ENCODE results near the gene ARMC3.
A peak's percentile ranks its signal among the peaks of the same experiment; 100 is the strongest.

The ARMC3 gene

DNA sequence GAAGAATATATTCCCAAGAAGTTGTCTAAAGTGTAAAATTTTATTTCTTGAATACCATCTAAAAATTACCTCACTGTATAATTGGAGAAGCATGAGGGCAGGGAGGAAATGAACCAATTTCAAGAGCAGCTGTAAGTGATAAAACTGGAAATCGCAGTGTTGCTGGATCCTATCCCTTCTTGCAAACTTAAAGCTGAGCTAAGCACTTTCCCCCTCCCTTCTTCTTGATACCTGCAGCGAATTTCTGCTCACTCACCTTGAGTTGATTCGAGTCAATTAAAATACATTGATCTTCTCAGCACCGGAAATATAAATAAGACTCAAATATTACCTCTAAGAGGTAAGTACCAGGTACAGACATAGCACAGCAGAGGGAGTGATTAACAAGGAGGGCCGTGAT lies 65.5 kb downstream of the ARMC3 start:
- no peak for DNase-seq (ENCODE audit: low read depth)

DNA sequence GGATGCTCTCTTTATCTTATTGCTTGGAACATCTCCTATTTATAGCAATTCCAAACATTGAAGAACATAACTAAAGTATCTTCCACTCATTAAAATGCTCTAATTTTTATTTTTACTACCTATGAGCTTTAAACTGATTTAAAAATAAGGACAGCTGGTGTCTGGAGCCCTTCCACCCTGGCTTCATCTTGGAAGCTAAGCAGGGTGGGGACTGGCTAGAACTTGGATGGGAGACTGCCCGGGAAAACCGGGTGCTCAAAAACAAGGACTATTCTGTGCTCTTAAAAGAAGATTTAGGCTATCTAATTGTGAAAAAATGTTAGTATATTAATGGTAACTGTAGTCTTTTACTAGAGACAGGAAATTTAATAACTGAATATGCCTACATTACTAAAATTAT lies 69.2 kb downstream of the ARMC3 start:
- peak; percentile 35 for DNase-seq (ENCODE audit: low read depth)

GRCh38 chr10:22998091-22998490 lies 70.2 kb downstream of the ARMC3 start:
- no peak for DNase-seq (ENCODE audit: low read depth)

DNA sequence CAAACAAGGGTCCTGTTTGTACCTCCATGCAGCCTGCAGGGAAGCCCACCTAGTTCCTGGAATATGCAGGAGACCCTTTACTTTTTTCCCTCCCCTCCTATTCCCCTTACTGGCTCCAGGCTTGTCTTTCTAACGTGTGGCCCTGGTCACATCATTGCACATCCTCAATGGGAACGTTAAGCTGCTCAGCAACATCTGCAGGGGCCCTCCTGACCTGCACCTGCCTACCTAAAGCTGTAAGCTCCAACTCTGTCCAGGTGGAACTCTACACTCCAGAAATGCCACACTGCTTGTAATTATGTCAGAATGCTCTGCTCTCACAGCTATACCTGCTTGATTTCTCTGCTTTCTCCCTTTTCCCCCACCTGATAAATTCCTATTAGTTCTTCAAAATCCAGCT lies 72.1 kb downstream of the ARMC3 start:
- no peak for DNase-seq (ENCODE audit: low read depth)

DNA sequence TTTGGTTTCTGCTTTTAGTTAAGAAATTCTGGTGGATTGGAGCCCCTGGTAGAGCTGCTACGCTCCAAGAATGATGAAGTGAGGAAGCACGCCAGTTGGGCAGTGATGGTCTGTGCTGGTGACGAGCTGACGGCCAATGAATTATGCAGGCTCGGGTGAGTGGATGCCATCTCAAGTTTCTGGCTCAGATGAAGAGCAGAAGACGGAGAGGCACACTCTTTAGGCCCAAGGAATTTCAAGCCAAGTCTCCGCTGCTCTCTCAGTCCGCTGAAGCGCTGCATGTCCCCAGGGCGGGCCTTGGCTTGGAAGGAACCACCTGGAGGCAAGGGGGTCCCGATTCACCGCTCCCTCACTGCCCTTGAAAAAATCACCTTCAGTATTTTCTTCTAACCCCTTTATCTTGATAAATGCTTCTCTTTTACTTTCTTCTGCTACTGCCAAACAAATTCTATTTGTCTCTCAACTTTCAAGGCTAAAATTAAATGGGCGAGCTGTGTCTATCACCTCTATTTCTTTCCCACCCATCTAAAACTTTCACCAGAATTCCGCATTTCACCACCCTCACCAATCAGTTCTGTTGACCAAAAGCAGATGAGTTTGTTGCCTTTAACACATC lies 74.2 kb downstream of the ARMC3 start:
- DNase-seq (ENCODE audit: low read depth): peak; percentile 7

DNA sequence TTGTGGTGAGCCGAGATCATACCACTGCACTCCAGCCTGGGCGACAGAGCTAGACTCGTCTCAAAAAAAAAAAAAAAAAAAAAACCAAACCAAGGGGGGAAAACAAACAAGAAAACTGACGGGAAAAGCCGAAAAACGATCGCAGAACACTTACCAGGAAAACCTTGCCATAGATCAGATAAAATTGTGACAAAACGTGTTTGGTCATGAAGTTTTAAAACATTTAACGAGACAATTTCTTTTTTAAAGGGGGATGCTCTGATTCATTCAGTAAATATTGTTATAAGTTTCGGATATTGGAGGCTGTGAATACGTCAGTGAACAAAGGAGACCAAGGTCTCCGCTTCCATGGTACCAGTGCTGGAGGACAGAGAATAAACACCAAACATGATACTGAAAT lies 77.3 kb downstream of the ARMC3 start:
- DNase-seq (ENCODE audit: low read depth): no peak

GRCh38 chr10:23013581-23014335 lies 85.9 kb downstream of the ARMC3 start:
- no peak for DNase-seq (ENCODE audit: low read depth)

- DNase-seq (ENCODE audit: low read depth): no peak
Observed at GRCh38 chr10:23015021-23015707, 87.3 kb downstream of the ARMC3 start.

- DNase-seq (ENCODE audit: low read depth): no peak
Observed at GRCh38 chr10:23016636-23017035, 88.8 kb downstream of the ARMC3 start.

DNA sequence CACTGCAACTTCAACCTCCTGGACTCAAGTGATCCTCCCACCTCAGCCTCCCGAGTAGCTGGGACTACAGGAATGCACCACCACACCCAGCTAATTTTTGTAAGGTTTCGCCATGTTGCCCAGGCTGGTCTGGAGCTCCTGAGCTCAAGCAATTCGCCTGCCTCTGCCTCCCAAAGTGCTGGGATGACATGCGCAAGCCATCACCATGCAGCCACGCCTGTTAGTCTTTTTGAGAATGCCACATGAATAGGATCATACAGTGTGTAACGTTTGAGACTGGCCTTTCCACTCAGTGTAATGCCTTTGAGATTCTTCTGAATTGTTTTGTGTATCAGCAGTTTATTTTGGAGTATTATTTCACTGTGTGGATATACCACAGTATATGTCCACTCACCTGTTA lies 91.8 kb downstream of the ARMC3 start:
- no peak for DNase-seq (ENCODE audit: low read depth)

DNA sequence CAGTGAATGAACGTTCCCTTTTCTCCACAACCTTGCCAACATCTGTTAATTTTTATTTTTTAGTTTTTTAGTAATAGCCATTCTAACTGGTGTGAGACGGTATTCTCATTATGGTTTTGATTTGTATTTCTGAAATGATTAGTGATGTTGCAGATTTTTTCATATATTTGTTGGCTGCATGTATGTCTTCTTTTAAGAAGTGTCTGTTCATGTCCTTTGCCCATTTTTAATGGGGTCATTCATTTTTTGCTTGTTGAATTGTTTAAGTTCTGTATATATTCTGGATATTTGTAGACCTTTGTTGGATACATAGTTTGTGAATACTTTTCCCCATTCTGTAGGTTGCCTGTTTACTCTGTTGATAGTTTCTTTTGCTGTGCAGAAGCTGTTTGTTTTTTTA lies 93.6 kb downstream of the ARMC3 start:
- no peak for DNase-seq (ENCODE audit: low read depth)

GRCh38 chr10:23024002-23024401 lies 96.1 kb downstream of the ARMC3 start:
- no peak for DNase-seq (ENCODE audit: low read depth)

GRCh38 chr10:23031318-23031717 lies 103.5 kb downstream of the ARMC3 start:
- no peak for DNase-seq (ENCODE audit: low read depth)

DNA sequence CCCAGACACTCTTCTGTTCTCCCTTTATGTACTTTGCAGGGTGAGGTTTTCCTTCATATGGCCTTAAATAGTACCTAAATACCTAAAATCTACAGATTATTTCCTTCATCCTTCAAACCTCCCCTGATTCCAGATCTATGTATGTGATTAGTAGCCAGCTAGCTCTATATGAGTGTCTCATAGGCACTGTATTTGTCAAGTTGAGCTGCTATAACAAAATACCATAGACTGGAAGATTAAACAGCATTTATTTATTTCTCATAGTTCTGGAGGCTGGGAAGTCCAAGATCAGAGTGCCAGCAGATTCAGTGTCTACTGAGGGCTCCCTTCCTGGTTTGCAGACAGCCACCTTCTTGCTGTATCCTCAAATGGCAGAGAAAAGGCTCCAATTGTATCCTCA lies 106.9 kb downstream of the ARMC3 start:
- no peak for DNase-seq (ENCODE audit: low read depth)

DNA sequence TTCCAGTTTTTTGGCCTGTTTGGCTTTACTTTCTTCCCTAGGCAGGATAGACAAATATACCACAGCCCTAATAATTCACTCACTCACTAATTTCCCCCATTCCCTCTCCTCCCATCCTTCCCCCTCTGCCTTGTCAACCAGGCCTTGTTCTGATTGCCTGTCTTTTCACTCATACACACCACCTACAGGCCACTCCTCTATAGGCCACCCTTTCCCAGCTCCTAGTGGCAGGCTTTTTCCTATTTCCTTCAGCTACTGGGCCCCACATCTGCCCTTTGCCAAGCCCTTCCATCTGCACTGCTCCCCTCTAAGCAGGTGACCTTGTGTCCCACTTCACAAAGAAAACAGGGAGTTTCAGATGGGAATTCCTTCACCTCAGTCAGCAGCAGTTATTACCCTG lies 107.7 kb downstream of the ARMC3 start:
- DNase-seq (ENCODE audit: low read depth): no peak

DNA sequence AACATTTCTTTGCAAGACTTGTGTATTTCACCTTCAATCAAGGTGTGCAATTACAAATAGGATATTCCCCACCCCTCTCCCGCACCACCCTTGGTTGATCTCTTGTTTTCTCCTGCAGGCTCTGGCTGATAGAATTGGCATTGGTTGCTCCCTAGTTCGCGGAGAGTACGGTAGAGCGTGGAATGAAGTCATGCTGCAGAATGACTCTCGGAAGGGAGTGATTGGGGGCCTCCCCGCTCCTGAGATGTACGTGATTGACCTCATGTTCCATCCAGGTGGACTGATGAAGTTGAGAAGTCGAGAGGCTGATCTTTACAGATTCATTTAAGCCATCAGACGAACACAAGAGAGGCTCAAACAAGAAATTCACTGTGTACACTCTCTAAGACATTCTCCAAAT lies 109.3 kb downstream of the ARMC3 start:
- DNase-seq (ENCODE audit: low read depth): no peak

DNA sequence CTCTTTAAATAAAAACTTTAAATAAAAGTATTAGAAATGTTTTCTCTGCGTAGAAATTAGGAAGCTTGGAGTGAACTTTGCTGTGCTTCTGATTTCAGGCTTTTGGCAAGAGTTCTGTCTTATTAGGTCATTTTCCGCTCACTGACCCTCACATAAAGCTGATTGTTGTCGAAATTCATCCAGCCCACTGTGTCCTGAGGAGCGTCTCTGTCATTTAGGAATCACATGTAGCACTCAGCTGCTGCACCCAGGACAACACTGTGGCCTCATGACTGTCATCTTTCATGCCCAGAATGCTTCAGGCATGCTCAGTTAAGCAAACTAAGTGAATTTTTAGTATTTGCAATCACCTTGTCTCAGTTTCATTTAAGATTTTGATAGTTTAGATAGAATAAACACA lies 109.7 kb downstream of the ARMC3 start:
- no peak for DNase-seq (ENCODE audit: low read depth)

- DNase-seq (ENCODE audit: low read depth): no peak
Observed at GRCh38 chr10:23038172-23038571, 110.3 kb downstream of the ARMC3 start.

GRCh38 chr10:23040002-23040401 lies 112.1 kb downstream of the ARMC3 start:
- DNase-seq (ENCODE audit: low read depth): no peak

GRCh38 chr10:23046027-23046426 lies 118.2 kb downstream of the ARMC3 start:
- no peak for DNase-seq (ENCODE audit: low read depth)

- DNase-seq (ENCODE audit: low read depth): no peak
Observed at GRCh38 chr10:23047201-23048050, 119.6 kb downstream of the ARMC3 start.

DNA sequence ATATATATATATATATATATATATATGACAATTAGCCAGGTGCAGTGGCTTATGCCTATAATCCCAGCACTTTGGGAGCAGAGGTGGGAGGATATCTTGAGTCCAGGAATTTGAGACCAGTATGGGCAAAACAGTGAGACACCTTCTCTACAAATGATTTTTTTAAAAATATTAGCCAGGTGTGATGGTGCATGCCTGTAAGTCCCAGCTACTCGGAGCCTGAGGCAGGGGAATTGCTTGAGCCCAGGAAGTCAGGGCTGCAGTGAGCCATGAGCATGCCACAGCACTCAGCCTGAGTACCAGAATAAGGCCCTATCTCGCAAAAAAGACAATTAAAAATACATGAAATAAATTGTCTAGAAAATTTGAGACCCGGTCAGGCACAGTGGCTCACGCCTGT lies 120.3 kb downstream of the ARMC3 start:
- no peak for DNase-seq (ENCODE audit: low read depth)

DNA sequence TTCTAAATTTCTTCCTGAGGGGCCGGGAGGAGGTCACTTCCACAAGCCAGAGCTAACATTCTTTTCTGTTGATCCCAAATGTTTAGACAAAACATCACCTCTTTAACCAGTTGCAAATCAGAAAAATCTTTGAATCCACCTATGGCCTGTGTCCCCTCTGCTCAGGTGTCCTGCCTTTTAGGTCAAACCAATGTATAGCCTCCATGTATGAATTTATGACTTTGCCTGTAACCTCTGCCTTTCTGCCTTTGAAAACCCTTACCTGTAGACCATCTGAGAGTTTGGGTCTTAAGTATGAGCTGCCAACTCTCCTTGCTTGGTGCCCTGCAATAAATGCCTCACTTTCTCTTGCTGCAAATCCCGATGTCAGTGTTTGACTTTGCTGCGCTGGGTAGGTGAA lies 123.4 kb downstream of the ARMC3 start:
- no peak for DNase-seq (ENCODE audit: low read depth)
